ENCODE data around the gene ACAD9.
"Not testable (repeated sequence)": the region's sequence is repeated elsewhere in the genome, so short reads cannot be mapped to it uniquely, and the experiment has no call there.

Gene ACAD9

GRCh38 chr3:128903501-128903900, 24.1 kb downstream of the ACAD9 start:
- DNase-seq: no peak

- DNase-seq: no peak
Observed at GRCh38 chr3:128906031-128906803, 26.8 kb downstream of the ACAD9 start.

- DNase-seq: no peak
Observed at GRCh38 chr3:128906804-128907525, 27.5 kb downstream of the ACAD9 start.

GRCh38 chr3:128907706-128908445, 28.5 kb downstream of the ACAD9 start:
- no peak for DNase-seq

- DNase-seq: no peak
Observed at GRCh38 chr3:128908951-128909350, 29.5 kb downstream of the ACAD9 start.

- DNase-seq: no peak
Observed at GRCh38 chr3:128910006-128910405, 30.6 kb downstream of the ACAD9 start.

GRCh38 chr3:128911911-128912310, 32.5 kb downstream of the ACAD9 start:
- no peak for DNase-seq

- no peak for DNase-seq
Observed at GRCh38 chr3:128914966-128915645, 35.7 kb downstream of the ACAD9 start.

- no peak for DNase-seq
Observed at GRCh38 chr3:128917291-128917690, 37.9 kb downstream of the ACAD9 start.

GRCh38 chr3:128919988-128920387, 40.6 kb downstream of the ACAD9 start:
- DNase-seq: no peak

GRCh38 chr3:128922804-128923459, 43.5 kb downstream of the ACAD9 start:
- DNase-seq: no peak

- no peak for DNase-seq
Observed at GRCh38 chr3:128923576-128923975, 44.2 kb downstream of the ACAD9 start.

GRCh38 chr3:128923986-128924385, 44.6 kb downstream of the ACAD9 start:
- not testable (repeated sequence) for DNase-seq

- DNase-seq: no peak
Observed at GRCh38 chr3:128929364-128929763, 49.9 kb downstream of the ACAD9 start.

- no peak for DNase-seq
Observed at GRCh38 chr3:128931046-128931445, 51.6 kb downstream of the ACAD9 start.

- DNase-seq: no peak
Observed at GRCh38 chr3:128932516-128933212, 53.2 kb downstream of the ACAD9 start.

- DNase-seq: no peak
Observed at GRCh38 chr3:128933213-128933921, 53.9 kb downstream of the ACAD9 start.

- DNase-seq: no peak
Observed at GRCh38 chr3:128933922-128934253, 54.5 kb downstream of the ACAD9 start.

- no peak for DNase-seq
Observed at GRCh38 chr3:128935922-128936321, 56.5 kb downstream of the ACAD9 start.

GRCh38 chr3:128936341-128936740, 56.9 kb downstream of the ACAD9 start:
- no peak for DNase-seq

- DNase-seq: no peak
Observed at GRCh38 chr3:128940252-128940651, 60.8 kb downstream of the ACAD9 start.

Data from right hindlimb (tissue), 1 donor.